A673 (cell line): ENCODE results near the gene CTSA.

Experiments used
- EZH2 ChIP-seq: fragments of 200-600 bp; sonication (generic); IDR thresholded peaks from 2 replicates; pipeline ENCODE4 v1.6.1; 2017; ENCODE audit warnings: borderline replicate concordance, low read depth, mild to moderate bottlenecking, mixed read lengths, antibody characterized with exemption, low read length; ENCODE audit not compliant: poor library complexity, severe bottlenecking
- TF ChIP-seq, protein P1 (sequence below): fragments of 300-800, 200-600 bp; sonication (generic); conservative IDR thresholded peaks from 2 replicates; pipeline ENCODE4 v1.5.1; 2017; ENCODE audit warnings: low read depth, mild to moderate bottlenecking, antibody characterized with exemption, low read length, moderate library complexity, mixed read lengths

DNA sequence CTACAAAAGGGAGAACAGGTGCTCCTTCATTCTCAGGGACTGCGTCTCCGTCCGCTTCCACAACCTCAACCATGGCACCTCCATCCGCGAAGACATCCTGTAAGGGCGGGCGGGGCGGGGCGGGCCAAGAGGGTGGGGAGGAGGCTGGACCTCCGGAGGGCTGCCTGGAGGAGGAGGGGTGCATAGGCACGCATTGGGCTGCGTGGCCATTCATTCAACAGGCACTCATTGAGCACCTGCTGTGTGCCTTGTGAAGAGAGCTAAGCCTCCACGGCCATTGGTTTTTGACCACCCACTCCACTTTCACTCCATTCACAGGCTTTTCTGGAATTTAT lies 33.3 kb upstream of the CTSA start:
- TF ChIP-seq, protein P1, sequence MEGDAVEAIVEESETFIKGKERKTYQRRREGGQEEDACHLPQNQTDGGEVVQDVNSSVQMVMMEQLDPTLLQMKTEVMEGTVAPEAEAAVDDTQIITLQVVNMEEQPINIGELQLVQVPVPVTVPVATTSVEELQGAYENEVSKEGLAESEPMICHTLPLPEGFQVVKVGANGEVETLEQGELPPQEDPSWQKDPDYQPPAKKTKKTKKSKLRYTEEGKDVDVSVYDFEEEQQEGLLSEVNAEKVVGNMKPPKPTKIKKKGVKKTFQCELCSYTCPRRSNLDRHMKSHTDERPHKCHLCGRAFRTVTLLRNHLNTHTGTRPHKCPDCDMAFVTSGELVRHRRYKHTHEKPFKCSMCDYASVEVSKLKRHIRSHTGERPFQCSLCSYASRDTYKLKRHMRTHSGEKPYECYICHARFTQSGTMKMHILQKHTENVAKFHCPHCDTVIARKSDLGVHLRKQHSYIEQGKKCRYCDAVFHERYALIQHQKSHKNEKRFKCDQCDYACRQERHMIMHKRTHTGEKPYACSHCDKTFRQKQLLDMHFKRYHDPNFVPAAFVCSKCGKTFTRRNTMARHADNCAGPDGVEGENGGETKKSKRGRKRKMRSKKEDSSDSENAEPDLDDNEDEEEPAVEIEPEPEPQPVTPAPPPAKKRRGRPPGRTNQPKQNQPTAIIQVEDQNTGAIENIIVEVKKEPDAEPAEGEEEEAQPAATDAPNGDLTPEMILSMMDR, result no peak
- TF ChIP-seq EZH2, result no peak
